HepG2 (cell line): ENCODE measurements around the gene ESYT1. TPM values are rescaled to one million over a fixed set of nuclear protein-coding genes. Genes with fewer than 3 reads are reported as not detected.

Experiments
- HOMEZ ChIP-seq: IDR thresholded peaks from 2 replicates; pipeline ENCODE4 v1.6.1; 2016; ENCODE audit warnings: low read depth
- JUND ChIP-seq: sonication (generic); formaldehyde crosslinking; IDR thresholded peaks from 2 replicates; pipeline ENCODE4 v1.8.0; 2022; ENCODE audit warnings: mild to moderate bottlenecking, missing genetic modification reagents
- MATR3 ChIP-seq: sonication (generic); formaldehyde crosslinking; IDR thresholded peaks from 2 replicates; pipeline ENCODE4 v1.4.0; 2020; ENCODE audit warnings: missing genetic modification reagents
- MXD1 ChIP-seq: sonication (generic); formaldehyde crosslinking; IDR thresholded peaks from 2 replicates; pipeline ENCODE4 v1.4.0; 2020; ENCODE audit warnings: mild to moderate bottlenecking, missing genetic modification reagents
- NCOA2 ChIP-seq: sonication (generic); formaldehyde crosslinking; IDR thresholded peaks from 2 replicates; pipeline ENCODE4 v1.8.0; 2022; ENCODE audit warnings: inconsistent platforms
- POLR2A ChIP-seq, 2 experiments: IDR thresholded peaks; 2 replicates each; pipeline ENCODE4 v1.6.1; 2011; ENCODE audit warnings: low read depth in 2 of 2, low read length in 2 of 2, mild to moderate bottlenecking in 1 of 2, moderate library complexity in 1 of 2; ENCODE audit not compliant: insufficient read depth in 1 of 2
- SNAI1 ChIP-seq: sonication (generic); formaldehyde crosslinking; IDR thresholded peaks from 2 replicates; pipeline ENCODE4 v1.5.0; 2020; ENCODE audit warnings: mild to moderate bottlenecking, missing genetic modification reagents, borderline replicate concordance
- TCF12 ChIP-seq, 2 experiments: fragments of 450-650 bp in 1 of 2; sonication (generic) in 1 of 2; formaldehyde crosslinking in 1 of 2; IDR thresholded peaks; 2 replicates each; pipeline versions ENCODE4 v1.6.1 to v1.8.0; 2017 to 2022; ENCODE audit warnings: antibody characterized with exemption in 1 of 2, mild to moderate bottlenecking in 1 of 2, missing genetic modification reagents in 1 of 2, moderate library complexity in 1 of 2
- TFE3 ChIP-seq: IDR thresholded peaks from 2 replicates; pipeline ENCODE4 v1.6.1; 2016
- YEATS2 ChIP-seq: sonication (generic); formaldehyde crosslinking; IDR thresholded peaks from 2 replicates; pipeline ENCODE4 v1.4.0; 2020; ENCODE audit warnings: missing genetic modification reagents, borderline replicate concordance
- ZFP91 ChIP-seq: sonication (generic); formaldehyde crosslinking; IDR thresholded peaks from 2 replicates; pipeline ENCODE4 v1.9.0; 2022; ENCODE audit warnings: missing genetic modification reagents, mild to moderate bottlenecking, borderline replicate concordance
- ZHX1 ChIP-seq: sonication (generic); formaldehyde crosslinking; IDR thresholded peaks from 2 replicates; pipeline ENCODE4 v1.8.1; 2022; ENCODE audit warnings: low read depth, mild to moderate bottlenecking, missing genetic modification reagents
- ZNF232 ChIP-seq: sonication (generic); formaldehyde crosslinking; IDR thresholded peaks from 2 replicates; pipeline ENCODE4 v1.4.0; 2020; ENCODE audit warnings: missing genetic modification reagents, borderline replicate concordance
- ZNF280B ChIP-seq: sonication (generic); formaldehyde crosslinking; IDR thresholded peaks from 2 replicates; pipeline ENCODE4 v1.5.0; 2020; ENCODE audit warnings: missing genetic modification reagents, mild to moderate bottlenecking, borderline replicate concordance
- ZNF382 ChIP-seq: sonication (generic); formaldehyde crosslinking; IDR thresholded peaks from 2 replicates; pipeline ENCODE4 v1.5.0; 2020; ENCODE audit warnings: missing genetic modification reagents, mild to moderate bottlenecking, borderline replicate concordance
- ZNF556 ChIP-seq: sonication (generic); formaldehyde crosslinking; IDR thresholded peaks from 2 replicates; pipeline ENCODE4 v1.4.0; 2020; ENCODE audit warnings: mild to moderate bottlenecking, missing genetic modification reagents, borderline replicate concordance
- ZNF780A ChIP-seq: sonication (generic); formaldehyde crosslinking; IDR thresholded peaks from 2 replicates; pipeline ENCODE4 v1.8.0; 2022; ENCODE audit warnings: mild to moderate bottlenecking, missing genetic modification reagents, moderate library complexity
- polyA plus RNA-seq, 8 experiments: library from polyadenylated mRNA; depleted of rRNA in 3 of 8; stranded (reverse) in 7 of 8; unstranded in 1 of 8; fragments of >200 nt; fragmentation: Illumina TruSeq in 4 of 8; extraction: Trizol in 4 of 8; gene quantifications; 2 replicates each; pipeline versions ENCODE4 v1.2.1 to v1.2.3, GENCODE V29; 2011 to 2016; ENCODE audit warnings: low read depth in 4 of 8, missing spikeins in 1 of 8, mixed read lengths in 1 of 8; ENCODE audit not compliant: insufficient read depth in 1 of 8
- total RNA-seq, 5 experiments: library from RNA; depleted of rRNA; stranded (reverse); fragments of >200 nt; fragmentation: Illumina TruSeq; extraction: Trizol; gene quantifications; 2 replicates each; pipeline ENCODE4 v1.2.3, GENCODE V29; 2016; ENCODE audit warnings: low read depth in 1 of 5

ESYT1 gene
- total and polyA plus RNA-seq, 2 of the 13 experiments (the other 11 are each of a cell fraction or from before 2014, with no cell fraction given): 66.9 to 71.0 TPM

GRCh38 chr12:56081393-56082347 lies 46.4 kb upstream of the ESYT1 start (continued):
- no peak for TF ChIP-seq ZNF280B (CRISPR knock-in tag)
- TF ChIP-seq HOMEZ (CRISPR knock-in tag): peak; percentile 88
- peak; percentile 97 for TF ChIP-seq NCOA2
- no peak for TF ChIP-seq SNAI1 (CRISPR knock-in tag)
- no peak; the same call in 1 of the 2 replicates for TF ChIP-seq ZNF232 (CRISPR knock-in tag)
- peak; percentile 70 for TF ChIP-seq ZFP91 (CRISPR knock-in tag)
- no peak for TF ChIP-seq MXD1 (CRISPR knock-in tag)
- TF ChIP-seq ZNF382 (CRISPR knock-in tag): no peak
- TF ChIP-seq ZNF780A (CRISPR knock-in tag): peak; percentile 87; the same call in 1 of the 2 replicates
- peak; percentile 97; the same call in 1 of the 2 replicates for TF ChIP-seq ZNF556 (CRISPR knock-in tag)
- TF ChIP-seq YEATS2 (CRISPR knock-in tag): peak; percentile 90; the same call in 1 of the 2 replicates
- TF ChIP-seq JUND (CRISPR knock-in tag): peak; percentile 83
- TF ChIP-seq TCF12 (IDR thresholded peaks at IDR 0.05): no peak
- TF ChIP-seq TCF12 (CRISPR knock-in tag; IDR thresholded peaks at IDR 0.05): peak; percentile 35
- TF ChIP-seq TFE3 (CRISPR knock-in tag): peak; percentile 94
- TF ChIP-seq POLR2A (IDR thresholded peaks at IDR 0.05; ENCODE audit: insufficient read depth in 1 of 2, low read depth in 2 of 2, low read length in 2 of 2): peak; percentile 79 to 80
- 0 out of 2 replicates have a peak, but pooled peaks have one; percentile 22 for TF ChIP-seq ZHX1 (CRISPR knock-in tag)
- TF ChIP-seq MATR3 (CRISPR knock-in tag): no peak
